ENCODE measurements around the gene CPNE4.

CPNE4 gene

DNA sequence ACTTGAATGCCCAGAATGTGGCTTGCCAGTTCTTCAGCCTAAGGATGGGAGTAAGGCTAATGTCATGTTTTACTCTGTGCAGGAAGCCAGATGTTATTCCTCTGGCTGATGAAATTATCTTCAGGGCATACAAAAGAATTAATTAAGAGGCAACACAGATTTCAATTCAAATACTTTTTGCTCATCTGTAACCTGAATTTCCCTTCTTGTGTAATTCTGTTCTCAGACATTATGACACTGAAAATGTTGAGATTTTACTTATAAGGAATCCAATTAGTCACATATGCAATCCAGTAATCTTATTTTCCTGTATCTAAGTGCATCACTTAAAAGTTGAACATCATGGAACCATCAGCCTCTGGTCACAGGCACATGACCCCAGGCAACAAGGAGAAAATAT lies 136.5 kb downstream of the CPNE4 start:
- Histone ChIP-seq H3F3A (ENCODE audit: insufficient read depth, low read length) (no peaks in the 10 kb centered on the region), H3K4me2 (ENCODE audit: low read depth, low read length) (no peak overlapping the region), H3K79me2 (ENCODE audit: low read length) (no peaks in the 10 kb centered on the region), H3K36me3 (replicated peaks; ENCODE audit: insufficient read depth, low read length) (no peaks in the 10 kb centered on the region), H3K4me1 (ENCODE audit: low read length) (no peaks in the 10 kb centered on the region), H2AFZ (ENCODE audit: low read length) (no peak overlapping the region), H3K9me2 (replicated peaks; ENCODE audit: insufficient read depth, low read length) (no peaks in the 10 kb centered on the region), H3K27ac (ENCODE audit: low read length) (no peak overlapping the region), H3K9me3 (replicated peaks; ENCODE audit: insufficient read depth, low read length) (no peaks in the 10 kb centered on the region), H3K4me3 (ENCODE audit: low read length) (no peak overlapping the region), H3K27me3 (replicated peaks; ENCODE audit: insufficient read depth, low read length) (no peaks in the 10 kb centered on the region), H3K9ac (ENCODE audit: low read length) (no peak overlapping the region), H4K20me1 (ENCODE audit: insufficient read depth, low read length) (no peaks in the 10 kb centered on the region)
- DNase-seq: no peak
- no peak for TF ChIP-seq EZH2 (optimal IDR thresholded peaks at IDR 0.05; ENCODE audit: low read depth, low read length)
- TF ChIP-seq EZH2phosphoT487 (IDR thresholded peaks at IDR 0.05; ENCODE audit: low read length): no peak
- TF ChIP-seq, protein P1, sequence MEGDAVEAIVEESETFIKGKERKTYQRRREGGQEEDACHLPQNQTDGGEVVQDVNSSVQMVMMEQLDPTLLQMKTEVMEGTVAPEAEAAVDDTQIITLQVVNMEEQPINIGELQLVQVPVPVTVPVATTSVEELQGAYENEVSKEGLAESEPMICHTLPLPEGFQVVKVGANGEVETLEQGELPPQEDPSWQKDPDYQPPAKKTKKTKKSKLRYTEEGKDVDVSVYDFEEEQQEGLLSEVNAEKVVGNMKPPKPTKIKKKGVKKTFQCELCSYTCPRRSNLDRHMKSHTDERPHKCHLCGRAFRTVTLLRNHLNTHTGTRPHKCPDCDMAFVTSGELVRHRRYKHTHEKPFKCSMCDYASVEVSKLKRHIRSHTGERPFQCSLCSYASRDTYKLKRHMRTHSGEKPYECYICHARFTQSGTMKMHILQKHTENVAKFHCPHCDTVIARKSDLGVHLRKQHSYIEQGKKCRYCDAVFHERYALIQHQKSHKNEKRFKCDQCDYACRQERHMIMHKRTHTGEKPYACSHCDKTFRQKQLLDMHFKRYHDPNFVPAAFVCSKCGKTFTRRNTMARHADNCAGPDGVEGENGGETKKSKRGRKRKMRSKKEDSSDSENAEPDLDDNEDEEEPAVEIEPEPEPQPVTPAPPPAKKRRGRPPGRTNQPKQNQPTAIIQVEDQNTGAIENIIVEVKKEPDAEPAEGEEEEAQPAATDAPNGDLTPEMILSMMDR (IDR thresholded peaks at IDR 0.05; ENCODE audit: low read length): no peak

DNA sequence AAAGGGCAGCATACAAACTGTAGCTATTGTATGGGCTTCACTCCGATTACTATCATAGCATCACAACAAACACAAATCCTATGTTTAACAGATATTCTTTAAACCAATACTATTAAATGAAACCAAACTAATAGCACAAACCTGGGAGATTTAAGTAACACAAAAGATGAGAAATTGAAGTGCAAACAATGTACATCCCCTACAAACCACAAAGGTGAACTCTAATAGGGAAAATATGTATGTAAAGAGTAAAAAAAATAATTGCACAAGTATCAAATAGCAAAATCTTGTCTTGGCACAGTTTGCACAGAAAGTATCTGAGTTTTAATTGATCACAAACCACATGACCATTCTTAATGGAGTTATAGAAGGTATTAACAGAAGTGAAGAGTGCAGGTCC lies 138.5 kb downstream of the CPNE4 start:
- H3K9me2 ChIP-seq (replicated peaks; ENCODE audit: insufficient read depth, low read length): no peaks in the 10 kb centered on the region
- no peaks in the 10 kb centered on the region for H3K4me1 ChIP-seq (ENCODE audit: low read length)
- H3K4me3 ChIP-seq (ENCODE audit: low read length): no peak overlapping the region
- H3K9me3 ChIP-seq (replicated peaks; ENCODE audit: insufficient read depth, low read length): no peaks in the 10 kb centered on the region
- no peak for DNase-seq
- TF ChIP-seq, protein P1 (IDR thresholded peaks at IDR 0.05; ENCODE audit: low read length): no peak
- TF ChIP-seq EZH2 (optimal IDR thresholded peaks at IDR 0.05; ENCODE audit: low read depth, low read length) (no peak), EZH2phosphoT487 (IDR thresholded peaks at IDR 0.05; ENCODE audit: low read length) (no peak)
- no peaks in the 10 kb centered on the region for H3K36me3 ChIP-seq (replicated peaks; ENCODE audit: insufficient read depth, low read length)
- H2AFZ ChIP-seq (ENCODE audit: low read length): no peak overlapping the region
- no peak overlapping the region for H3K9ac ChIP-seq (ENCODE audit: low read length)
- H3K27ac ChIP-seq (ENCODE audit: low read length): no peak overlapping the region
- no peaks in the 10 kb centered on the region for H3K27me3 ChIP-seq (replicated peaks; ENCODE audit: insufficient read depth, low read length)
- H3K79me2 ChIP-seq (ENCODE audit: low read length): no peaks in the 10 kb centered on the region
- H3F3A ChIP-seq (ENCODE audit: insufficient read depth, low read length): no peaks in the 10 kb centered on the region
- H4K20me1 ChIP-seq (ENCODE audit: insufficient read depth, low read length): no peaks in the 10 kb centered on the region
- H3K4me2 ChIP-seq (ENCODE audit: low read depth, low read length): no peak overlapping the region

DNA sequence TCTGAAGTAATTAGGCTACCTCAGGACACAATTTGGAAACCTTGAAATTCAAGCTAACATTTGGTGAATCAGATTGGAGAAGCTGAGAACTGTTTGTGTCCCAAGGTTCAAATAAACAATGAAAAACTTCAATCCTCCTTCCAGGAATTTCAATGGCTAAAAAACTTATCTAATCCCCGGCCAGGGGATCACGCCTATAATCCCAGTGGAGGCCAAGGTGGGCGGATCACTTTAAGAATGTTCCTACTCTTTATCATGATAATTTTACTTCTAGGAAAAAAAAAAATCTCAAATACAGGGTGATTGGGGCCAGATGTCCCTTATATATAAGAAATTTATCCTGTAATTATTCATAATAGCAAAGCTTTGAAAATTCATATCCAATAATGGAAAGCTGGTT lies 139.0 kb downstream of the CPNE4 start:
- H3K9me2 ChIP-seq (replicated peaks; ENCODE audit: insufficient read depth, low read length): no peaks in the 10 kb centered on the region
- H3K27me3 ChIP-seq (replicated peaks; ENCODE audit: insufficient read depth, low read length): no peaks in the 10 kb centered on the region
- H3K4me2 ChIP-seq (ENCODE audit: low read depth, low read length): no peak overlapping the region
- no peak overlapping the region for H3K27ac ChIP-seq (ENCODE audit: low read length)
- no peak for TF ChIP-seq EZH2 (optimal IDR thresholded peaks at IDR 0.05; ENCODE audit: low read depth, low read length)
- no peak for TF ChIP-seq EZH2phosphoT487 (IDR thresholded peaks at IDR 0.05; ENCODE audit: low read length)
- TF ChIP-seq, protein P1 (IDR thresholded peaks at IDR 0.05; ENCODE audit: low read length): no peak
- H3K36me3 ChIP-seq (replicated peaks; ENCODE audit: insufficient read depth, low read length): no peaks in the 10 kb centered on the region
- no peak overlapping the region for H3K4me3 ChIP-seq (ENCODE audit: low read length)
- no peaks in the 10 kb centered on the region for H4K20me1 ChIP-seq (ENCODE audit: insufficient read depth, low read length)
- no peaks in the 10 kb centered on the region for H3F3A ChIP-seq (ENCODE audit: insufficient read depth, low read length)
- H3K9me3 ChIP-seq (replicated peaks; ENCODE audit: insufficient read depth, low read length): no peaks in the 10 kb centered on the region
- H3K79me2 ChIP-seq (ENCODE audit: low read length): no peaks in the 10 kb centered on the region
- no peak for DNase-seq
- no peak overlapping the region for H3K9ac ChIP-seq (ENCODE audit: low read length)
- no peaks in the 10 kb centered on the region for H3K4me1 ChIP-seq (ENCODE audit: low read length)
- no peak overlapping the region for H2AFZ ChIP-seq (ENCODE audit: low read length)
